Effector CD8-positive, alpha-beta T cell (primary cell): Measurements from ENCODE around the gene TRRAP.

ENCODE experiments used
- DNase-seq: peaks from one replicate; lab custom pipeline; 2025; lab: John Stamatoyannopoulos, UW

TRRAP gene

DNA sequence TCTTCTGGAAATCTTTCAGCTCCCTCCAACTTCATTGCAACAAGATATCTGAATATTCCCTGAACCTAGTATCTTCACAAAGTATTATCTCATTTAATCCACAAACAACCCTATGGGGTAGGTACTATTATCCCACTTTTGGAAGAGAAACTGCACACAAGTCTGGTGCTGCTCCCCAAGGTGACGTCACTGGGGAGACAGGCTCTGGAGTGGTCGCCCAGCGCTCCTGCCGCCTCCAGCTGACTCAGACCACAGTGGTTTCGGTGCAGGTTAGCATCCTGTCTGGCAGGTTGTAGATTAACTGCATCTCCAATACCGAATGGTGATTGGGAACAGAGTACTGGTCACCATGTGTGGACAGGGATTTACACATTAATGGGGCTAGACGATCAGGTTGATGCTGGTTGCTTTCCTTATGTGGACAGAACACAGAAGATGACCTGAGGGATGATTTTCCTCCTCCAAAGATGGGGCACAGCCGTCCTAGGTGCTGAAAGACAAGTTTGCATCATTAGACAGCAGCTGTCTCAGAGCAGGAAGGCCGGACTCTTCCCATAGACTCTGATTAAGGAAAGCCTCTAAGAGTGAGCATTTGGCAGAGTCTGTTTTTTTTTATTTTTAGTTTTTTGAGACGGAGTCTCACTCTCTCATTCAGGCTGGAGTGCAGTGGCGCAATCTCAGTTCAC, 128.6 kb downstream of the TRRAP start:
- no peak for DNase-seq

GRCh38 chr7:99008181-99008631, 129.9 kb downstream of the TRRAP start:
- DNase-seq, result no peak

- DNase-seq, result no peak
Observed at GRCh38 chr7:99008921-99009530, 130.7 kb downstream of the TRRAP start.

- no peak for DNase-seq
Observed at GRCh38 chr7:99010281-99010680, 131.9 kb downstream of the TRRAP start.

DNA sequence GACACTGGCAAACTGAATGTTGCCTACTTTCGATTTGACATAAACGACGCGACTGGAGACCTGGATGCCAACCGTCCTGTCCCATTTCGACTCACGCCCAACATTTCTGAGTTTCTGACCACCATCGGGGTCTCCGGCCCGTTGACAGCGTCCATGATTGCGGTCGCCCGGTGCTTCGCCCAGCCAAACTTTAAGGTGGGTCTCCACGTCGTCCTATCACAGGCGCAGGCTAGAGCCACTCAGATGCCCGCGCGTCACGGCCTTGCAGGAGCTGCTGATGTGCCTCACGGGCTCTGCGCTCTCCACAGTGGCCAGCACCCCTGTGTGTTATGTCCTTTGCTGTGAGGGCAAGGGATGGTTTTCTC, 133.0 kb downstream of the TRRAP start:
- DNase-seq, result no peak

DNA sequence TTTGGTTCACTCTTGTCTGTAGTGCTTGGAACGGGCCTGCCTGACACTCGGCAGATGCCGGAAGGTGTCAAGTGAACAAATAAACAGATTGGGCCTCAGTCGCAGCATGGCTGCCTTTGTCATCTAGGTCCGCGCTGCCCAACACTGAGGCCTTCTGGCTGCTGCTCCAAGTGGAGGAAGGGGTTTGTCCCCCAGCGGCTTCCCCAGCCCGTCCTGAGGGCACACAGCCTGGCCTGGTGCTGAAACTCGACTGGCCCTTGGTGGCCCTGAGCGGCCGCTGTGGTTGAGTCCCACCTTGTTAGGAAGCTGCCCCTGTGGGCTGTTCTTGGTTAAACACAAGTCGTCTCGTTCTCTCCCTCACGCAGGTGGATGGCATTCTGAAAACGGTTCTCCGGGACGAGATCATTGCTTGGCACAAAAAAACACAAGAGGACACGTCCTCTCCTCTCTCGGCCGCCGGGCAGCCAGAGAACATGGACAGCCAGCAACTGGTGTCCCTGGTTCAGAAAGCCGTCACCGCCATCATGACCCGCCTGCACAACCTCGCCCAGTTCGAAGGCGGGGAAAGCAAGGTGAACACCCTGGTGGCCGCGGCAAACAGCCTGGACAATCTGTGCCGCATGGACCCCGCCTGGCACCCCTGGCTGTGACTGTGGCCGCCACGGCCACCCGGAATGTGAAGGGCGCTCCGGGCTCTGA, 133.5 kb downstream of the TRRAP start:
- no peak for DNase-seq

DNA sequence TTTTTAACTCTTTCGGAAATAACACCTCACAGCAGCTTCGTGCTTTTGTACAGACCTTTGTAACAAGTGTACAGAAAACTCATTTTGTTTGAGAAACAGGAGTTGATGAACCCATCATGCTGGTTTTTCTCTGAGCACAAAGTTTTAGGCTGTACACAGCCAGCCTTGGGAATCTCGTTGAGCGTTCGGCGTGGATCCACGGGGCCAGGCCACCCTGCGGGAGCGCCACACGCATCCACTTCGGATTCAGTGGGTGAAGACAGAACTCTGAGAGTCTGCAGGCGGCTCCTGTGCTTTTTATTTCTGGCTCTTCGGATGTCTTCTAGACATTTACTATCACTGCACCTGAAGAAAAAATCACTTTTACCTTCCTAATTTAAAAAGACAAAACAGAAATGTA, 134.4 kb downstream of the TRRAP start:
- DNase-seq, result no peak

DNA sequence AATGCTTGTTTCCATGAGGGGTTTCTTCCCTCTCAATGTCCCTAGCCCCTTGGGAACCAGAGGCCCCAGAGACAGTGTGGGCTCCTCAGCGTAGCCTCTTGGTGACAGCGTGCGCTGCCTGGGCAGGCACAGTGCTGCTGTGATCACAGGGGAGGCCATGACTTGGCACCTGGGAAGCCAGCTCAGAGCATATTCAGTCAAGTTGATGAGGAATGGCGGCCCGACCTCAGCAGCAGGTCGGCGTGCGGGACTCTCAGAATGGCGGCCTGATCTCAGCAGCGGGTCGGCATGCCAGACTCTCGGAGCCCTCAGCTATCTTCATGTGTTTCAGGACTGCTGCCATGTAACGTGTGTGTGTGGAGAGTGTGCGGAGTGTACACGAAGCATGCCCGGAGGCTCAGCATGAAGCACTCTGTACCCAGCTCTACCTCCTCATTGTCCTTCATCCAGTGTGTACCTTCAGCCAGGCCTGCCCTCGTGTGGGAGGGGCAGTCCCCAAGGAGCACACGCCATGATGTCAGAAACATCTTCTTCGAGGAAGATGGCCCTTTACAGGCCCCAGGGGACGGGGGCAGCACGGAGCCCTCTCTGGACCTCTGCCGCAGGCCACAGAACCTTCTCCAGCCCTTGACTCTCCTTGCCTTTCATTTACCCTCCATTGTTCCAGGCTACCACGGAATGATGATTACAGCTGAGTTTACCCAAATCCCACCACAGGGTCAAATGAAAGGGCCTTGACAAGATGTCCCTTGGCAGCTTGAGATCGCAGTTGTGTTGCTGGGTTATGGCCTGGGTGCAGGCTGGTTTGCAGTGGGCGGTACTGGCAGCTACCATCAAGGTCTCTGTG, 135.2 kb downstream of the TRRAP start:
- no peak for DNase-seq

- DNase-seq, result no peak
Observed at GRCh38 chr7:99014113-99014985, 136.0 kb downstream of the TRRAP start.

DNA sequence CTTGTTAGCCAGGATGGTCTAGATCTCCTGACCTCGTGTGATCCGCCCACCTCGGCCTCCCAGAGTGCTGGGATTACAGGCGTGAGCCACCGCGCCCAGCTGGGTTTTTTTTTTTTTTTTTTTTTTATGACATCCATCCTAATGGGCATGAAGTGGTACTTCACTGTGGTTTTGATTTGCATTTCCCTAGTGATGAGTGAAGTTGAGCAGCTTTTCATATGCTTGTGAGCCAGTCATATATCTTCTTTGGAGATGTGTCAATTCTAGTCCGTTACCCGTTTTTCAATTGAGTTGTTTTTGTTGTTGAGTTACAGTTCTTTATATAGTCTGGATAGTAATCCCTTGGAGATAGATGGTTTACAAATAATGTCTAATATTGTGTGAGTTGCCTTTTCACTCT, 137.9 kb downstream of the TRRAP start:
- DNase-seq, result no peak

GRCh38 chr7:99019523-99020412, 141.4 kb downstream of the TRRAP start:
- DNase-seq, result no peak

DNA sequence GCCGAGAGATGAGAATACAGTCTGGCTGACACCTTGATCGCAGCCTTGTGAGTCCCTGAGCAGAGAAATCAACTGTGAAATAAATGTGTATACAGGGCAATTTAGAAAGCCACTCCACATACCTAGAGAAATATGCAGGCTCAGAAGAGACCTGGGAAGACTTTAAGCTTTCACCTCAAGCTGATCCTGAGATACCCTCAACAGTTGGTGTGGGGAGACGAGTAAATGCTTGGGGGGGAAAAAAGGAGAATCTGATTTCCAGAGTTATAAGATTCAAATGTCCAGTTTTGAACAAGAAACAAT, 142.0 kb downstream of the TRRAP start:
- no peak for DNase-seq

- no peak for DNase-seq
Observed at GRCh38 chr7:99021941-99022560, 143.7 kb downstream of the TRRAP start.

- no peak for DNase-seq
Observed at GRCh38 chr7:99024066-99024465, 145.7 kb downstream of the TRRAP start.

GRCh38 chr7:99027241-99027640, 148.9 kb downstream of the TRRAP start:
- no peak for DNase-seq

DNA sequence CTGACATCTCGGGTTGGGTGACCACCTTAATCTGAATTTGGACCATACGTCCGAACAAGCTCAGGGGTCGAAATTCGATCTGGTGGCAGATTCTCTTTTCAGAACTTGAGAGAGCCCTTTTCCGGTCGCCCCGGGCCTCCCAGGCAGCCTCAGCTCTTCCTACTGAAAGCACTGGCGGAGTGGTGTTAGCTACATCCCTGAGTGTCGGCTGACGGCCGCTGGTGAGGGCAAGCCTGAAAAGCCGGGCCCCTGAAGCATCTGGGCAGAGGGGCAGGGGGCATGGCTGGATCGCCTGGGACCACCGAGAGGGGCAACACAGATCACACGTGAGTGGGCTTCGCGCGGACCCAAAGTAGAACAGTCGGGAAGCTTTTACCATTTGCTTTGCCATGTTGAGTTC, 149.5 kb downstream of the TRRAP start:
- DNase-seq, result no peak

DNA sequence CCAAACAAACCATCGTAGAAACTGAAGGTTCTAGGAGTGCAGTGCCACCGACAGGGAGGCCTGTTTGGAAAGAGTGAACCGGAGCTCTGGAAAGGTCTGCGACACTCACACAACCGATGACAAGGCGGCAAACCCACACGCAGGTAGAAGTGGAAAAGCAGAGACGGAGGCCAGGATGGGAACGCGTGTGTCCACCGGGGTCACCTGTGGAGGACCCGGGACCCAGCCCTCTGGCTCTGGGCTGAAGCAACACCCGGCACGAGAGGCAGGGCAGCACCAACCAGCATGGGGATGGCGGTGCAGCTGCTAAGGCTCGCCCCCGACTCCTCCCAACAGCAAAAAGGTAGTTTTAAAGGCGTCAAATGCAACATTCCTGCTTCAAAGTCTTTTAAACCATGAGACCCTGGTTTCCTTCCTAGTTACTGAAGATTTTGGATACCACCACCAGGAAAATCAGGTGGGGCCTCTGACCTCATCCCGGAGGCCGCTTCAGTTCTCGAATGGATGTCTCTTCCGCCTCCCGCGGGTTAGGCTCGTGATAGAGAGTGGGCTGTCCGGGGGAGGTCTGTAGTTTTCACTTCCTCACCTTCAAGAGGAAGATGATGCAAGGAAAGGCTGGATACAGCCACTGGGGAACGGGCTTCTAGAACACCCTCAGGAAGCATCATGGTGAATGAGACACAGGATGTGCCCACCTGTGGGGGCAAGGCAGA, 150.1 kb downstream of the TRRAP start:
- no peak for DNase-seq

DNA sequence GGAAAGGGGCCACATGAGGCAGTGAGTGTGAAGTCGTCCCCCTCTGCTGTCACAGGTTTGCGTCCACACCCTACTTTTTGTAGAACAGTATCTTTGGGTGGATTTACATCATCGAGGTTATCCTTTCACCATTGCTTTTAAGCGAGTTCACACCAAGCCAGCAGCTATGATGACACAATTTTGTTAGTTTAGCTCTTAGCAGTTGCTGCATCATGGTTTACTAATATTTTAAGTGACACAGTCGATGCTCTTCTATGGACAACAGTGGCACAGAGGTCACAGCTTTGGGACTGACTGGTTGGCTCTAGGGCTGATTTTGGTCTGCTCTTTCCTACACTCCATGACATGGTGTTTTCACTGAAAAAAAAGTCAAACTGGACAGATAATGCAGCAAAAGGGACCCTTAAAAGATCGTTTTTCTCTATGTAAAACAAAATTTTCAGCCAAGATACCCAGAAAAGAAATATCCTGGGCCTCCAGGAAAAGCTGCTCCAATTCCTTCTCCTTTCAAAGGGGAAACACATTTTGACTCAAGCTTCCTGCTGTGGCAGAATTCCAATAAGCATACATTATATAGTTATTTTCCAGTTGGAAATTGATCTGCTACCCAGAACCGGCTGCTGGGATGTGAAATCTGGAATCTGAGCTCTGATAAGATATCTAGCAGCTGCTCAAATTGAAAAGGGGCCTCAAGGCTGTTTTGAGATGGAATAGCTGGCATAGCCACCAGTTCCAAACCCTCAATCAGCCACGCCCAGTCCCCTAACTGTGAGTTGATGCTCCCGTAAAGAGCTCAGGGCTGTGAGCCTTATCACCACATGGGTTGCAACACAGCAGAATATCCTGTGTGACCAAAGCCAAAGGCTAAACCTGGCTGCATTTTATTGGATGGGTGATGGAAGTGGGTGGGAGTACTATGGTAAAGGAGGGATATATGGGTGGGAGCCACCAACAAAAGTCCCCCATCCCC, 151.4 kb downstream of the TRRAP start:
- DNase-seq, result no peak
